ENCODE measurements around the gene HOXA7.

The HOXA7 gene

DNA sequence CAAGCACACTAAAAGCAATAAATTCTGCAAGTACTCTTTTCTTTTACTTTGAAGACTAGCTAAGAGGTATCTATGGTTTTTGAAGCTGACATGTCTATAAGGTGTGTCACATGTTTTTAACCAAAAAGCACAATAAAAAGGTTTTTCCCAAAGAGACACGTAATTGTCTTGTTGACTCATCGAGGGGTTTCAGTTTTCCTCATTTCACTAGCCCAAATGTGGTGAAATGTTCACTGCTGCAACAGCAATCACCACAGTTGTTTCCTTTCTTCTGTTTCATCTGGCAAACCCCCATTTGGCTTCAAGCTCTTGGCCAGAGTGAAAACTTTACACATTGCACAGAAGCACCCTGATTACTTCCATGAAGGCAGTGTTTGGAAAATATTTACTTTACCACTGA is 22.1 kb downstream of the HOXA7 start:
- no peak for DNase-seq (ENCODE audit: low read depth in 2 of 2)

DNA sequence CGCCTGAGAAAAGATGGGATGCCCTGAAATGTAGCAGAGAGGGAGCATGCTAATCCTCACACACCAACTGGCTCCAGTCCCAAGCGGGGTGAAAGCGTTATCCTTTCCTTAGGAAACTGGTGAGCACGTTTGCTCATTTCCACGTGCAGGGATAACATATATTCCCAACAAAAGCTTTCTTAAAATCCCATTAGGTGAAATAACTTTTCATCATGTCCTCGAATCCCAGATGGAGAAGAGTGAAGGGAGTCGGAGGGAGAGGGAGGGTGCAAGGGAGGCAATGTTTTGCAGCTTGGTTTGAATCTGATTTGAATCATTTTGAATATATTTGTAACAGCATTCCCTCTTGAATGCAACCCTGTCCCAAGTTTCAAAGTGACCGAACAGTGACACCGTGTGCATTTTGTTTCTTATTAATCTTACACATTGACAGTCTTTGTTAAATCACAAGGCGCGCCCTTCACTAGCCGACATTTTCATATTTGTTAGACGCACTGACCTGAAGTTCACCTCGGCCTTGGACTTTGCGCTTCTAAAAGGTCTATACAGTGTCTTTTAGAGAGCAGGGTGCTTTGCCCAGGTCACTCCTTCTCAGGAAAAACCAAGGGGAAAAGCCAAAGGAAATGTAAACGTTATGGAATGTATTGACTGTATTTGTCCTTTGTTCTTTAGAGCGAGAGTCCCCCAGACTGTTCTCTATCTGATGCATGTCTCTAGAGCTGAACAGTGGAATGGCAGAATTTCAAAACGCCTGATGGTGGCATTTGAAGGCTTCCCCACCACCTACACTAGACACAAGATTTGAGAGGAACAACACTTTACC is 22.9 kb downstream of the HOXA7 start:
- DNase-seq (ENCODE audit: low read depth in 2 of 2): no peak

DNA sequence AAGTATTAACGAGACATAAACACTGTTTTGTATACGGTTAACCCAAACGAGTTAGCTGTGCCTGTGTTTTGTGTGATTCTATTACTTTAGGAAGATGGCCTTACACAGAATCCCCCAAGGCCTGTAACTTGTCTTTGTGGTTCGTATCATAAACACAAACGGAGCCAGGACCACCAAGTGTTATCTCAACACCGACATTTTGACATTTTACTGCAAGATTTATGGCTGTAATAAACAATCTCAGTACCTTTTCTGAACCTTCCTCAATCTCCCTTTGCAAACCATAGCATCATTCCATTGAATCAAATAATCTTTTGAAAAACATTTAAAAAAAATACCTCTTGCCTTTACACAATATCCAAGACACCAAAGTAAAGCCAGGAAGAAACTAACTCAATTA is 23.5 kb downstream of the HOXA7 start:
- no peak for DNase-seq (ENCODE audit: low read depth in 2 of 2)

DNA sequence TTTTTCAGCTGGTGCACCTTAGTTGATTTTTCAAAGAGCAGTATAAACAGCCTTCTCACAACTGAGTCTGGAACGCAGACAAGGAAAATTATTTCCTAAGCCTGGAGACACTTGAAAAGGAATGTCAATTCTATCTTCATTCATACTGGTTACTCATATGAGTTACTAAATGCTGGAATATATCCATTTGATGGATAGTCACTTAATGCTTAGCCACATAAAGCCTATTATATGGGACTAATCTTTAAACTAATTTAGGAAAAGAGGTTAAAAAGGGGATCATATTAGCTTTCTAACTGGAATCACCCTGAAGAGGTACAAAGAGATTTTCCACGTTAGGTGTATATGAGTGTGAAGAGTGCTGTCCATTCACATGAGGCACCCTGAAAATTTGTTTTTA is 24.3 kb downstream of the HOXA7 start:
- DNase-seq (ENCODE audit: low read depth in 2 of 2): no peak

DNA sequence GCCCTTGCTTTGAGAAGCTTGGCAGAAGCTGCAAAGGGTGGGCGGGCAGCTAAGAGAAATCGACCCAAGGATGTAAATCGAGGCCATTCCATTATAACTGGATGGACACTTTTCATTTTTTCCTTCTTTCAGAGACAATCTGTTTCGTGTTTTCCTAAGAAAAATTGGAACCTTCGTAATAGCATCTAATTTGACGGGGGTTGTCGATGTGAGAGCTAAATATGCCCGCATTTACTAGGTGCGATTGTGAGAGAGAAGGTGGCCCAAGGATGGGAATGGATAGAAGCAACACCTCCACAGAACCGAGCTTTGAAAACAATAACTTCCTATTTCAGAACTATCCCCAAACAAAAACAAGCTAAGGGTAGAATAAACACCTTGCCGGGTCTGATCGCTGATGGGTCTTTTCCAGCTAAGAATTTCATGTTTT is 25.1 kb downstream of the HOXA7 start:
- no peak for DNase-seq (ENCODE audit: low read depth in 2 of 2)

DNA sequence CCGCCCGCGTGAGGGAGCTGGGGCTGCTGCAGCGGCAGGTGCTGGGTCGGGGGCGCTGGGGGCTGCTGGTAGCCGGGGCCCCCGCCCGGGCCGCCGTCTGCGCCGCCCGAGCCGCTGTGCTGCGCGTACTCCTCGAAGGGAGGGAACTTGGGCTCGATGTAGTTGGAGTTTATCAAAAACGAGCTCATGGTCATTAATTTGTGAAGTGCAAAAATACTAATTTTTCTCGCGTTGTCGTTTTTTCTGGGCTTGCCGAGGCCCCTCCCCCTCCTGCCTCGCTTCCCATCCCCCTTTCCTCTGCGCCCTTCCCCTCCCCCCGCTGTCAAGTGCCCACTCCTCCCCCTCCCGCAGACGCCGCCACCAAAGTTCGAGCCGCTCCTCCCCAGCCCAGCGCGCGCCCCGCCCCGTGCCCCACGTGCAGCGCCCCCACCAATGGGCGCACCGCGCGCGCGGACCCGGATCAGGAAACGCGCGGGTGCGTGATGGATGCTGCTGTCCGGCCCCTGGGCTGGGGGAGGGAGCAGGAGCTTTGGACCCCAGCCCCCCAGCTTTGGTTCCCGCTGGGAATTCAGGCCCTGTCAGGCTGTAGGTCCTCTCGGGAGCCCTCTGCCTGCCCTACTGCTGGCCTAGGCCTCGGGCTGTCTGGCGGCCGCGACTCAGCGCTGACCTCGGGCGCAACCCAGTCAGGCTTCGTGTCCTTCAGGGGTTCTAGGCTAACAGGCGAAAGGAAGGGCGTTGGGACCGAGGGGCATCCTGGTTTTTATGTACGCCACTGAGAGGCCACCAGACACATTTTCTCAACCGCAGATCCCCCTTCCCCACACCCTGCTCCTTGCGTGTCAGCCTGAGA is 25.7 kb downstream of the HOXA7 start, which contains the start of gene HOXA4:
HOXA4 (minus strand) TSS at position 218 of the 850 bp plus-strand sequence; CDS start at position 194, 24 bp downstream.
- peak; percentile 57 to 70 for DNase-seq (ENCODE audit: low read depth in 2 of 2)

DNA sequence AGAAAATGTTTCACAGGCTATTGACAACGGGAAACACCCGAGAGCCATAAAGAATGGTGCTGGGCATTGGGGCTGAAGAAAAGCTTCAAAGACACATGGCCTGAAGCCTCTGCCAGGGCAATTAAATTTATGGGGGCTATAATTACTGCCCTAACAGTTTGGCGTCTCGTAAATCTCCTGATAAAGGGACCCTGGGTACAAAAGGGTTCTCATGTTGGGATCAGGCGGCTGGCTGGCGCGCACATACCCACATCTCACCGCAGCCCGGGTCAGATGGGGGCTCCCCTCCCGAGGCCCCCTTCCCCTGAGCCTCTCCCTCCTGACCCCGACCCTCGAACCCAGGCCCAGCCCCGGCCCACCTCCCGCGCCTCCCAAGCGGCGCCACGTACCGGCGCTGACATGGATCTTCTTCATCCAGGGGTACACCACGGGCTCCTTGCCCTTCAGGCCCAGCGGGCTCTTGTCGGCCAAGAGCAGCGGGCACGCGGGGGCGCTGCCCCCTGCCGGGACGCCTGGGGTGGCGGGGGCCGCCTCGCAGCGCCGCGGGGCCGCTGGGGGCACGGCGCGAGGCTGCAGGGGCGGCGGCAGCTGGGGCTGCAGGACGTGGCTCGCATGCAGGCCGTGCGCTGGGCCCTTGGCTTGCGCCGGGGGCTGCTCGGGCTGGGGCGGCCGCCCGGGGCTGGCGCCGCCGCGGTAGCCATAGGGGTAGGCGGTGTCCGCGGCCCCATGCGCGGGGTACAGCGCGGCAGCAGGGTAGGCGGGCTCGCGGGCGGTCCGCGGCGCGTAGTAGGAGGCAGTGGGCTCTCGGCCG is 26.5 kb downstream of the HOXA7 start:
- DNase-seq (ENCODE audit: low read depth in 2 of 2): no peak

DNA sequence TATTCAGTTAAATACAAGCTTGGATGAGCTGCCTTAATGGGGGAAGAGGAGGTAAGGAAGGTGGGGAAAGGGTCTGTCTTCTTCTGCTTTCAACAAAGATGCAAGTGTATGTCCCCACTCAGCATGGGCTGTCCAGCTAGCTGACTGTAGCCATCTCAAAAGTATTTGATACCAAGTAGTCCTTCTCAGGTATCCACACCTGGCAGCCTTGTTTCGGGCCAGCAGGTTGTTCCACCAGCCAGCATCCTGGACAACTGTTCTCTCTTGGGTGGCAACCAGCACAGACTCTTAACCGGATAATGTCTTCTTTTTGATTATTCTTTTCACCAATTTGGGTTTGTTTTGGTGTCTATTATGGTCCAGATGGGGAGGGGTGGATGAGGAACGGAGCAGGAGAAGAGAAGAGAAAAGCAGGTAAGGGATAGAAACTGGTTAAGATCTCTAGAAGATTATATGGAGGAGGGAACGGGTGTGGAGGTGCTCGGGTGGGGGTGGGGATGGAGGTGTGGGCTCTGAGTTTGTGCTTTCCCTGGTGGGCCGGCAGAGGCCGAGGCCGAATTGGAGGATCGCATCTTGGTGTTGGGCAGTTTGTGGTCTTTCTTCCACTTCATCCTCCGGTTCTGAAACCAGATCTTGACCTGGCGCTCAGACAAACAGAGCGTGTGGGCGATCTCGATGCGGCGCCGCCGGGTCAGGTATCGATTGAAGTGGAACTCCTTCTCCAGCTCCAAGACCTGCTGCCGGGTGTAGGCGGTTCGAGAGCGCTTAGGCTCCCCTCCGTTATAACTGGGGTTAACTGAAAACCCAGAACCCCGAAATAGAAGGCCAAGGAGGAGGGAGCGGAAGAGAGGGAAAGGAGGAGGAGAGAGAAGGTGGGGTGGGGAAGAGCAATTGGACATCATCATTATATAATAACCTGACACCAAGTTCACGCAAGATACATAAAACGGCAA is 27.4 kb downstream of the HOXA7 start:
- DNase-seq (ENCODE audit: low read depth in 2 of 2): no peak

DNA sequence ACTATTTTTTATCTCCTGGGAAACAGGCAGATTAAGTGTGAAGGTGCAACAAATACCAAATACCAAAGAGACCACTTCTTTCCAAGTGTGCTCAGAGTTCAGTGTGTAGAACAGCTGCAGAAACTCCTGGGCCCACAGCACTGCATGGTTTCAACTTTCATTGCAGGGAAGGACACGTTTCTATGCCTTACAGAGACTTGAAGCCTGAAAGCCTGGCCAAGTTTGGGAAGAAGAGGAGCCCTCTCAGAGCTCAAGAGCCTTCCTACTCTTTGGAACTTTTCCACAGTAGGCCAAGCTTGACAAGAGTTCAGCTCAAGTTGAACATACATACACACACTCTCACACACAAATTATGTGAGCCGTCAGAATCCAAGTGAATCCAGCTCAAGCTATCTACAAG is 28.4 kb downstream of the HOXA7 start:
- DNase-seq (ENCODE audit: low read depth in 2 of 2): no peak

DNA sequence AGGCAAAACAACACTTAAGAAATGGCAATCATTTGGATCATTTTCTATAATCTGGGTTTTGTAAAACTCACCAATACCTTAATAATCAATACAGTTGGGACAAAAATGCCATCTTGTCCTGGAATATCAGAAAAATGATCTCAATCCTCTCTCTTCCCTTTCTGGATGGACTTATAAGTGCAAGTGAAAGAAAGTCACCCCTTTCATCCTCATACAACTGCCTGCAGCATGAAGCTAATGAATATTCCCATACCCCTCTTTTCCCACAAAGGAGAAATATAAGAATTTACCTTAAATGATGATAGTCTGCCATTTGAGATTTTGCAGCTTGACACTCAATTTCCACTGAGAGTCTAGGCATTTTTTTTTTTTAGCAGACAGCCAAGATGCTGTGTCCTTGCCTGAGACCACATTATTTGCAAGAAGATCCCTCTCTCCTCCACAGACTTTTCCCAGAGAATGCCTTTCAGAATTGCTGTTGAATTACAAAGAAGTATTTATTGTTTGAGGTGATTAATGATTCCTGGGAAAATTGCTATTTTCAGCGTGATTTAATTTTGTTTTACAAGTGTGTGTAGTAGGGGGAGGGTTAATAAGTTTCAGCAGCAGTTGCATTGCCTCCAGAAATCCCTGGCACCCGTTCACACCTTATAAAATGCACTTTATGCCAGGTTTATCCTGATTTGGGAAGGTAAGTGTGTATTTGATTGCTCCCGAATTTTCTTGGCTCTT is 29.7 kb downstream of the HOXA7 start:
- DNase-seq (ENCODE audit: low read depth in 2 of 2): no peak

DNA sequence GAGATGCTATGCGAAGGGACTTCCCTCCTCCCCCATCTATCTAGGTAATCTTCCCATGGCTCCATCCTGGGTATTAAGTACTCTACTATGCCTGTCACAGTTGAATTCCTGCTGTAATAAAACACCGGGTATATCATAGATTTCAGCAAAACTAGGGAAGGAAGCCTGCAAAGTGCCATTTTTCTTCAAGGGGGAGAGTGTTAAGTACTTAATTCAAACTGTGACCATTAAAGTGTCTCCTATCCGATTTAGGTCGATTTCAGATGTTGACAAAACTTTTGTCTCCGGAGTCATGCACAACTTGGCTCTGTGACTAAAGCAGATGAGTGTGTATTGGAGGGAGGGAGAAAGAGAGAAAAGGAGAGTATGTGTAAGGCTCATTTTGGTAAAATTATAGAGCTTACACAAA is 30.5 kb downstream of the HOXA7 start:
- no peak for DNase-seq (ENCODE audit: low read depth in 2 of 2)

DNA sequence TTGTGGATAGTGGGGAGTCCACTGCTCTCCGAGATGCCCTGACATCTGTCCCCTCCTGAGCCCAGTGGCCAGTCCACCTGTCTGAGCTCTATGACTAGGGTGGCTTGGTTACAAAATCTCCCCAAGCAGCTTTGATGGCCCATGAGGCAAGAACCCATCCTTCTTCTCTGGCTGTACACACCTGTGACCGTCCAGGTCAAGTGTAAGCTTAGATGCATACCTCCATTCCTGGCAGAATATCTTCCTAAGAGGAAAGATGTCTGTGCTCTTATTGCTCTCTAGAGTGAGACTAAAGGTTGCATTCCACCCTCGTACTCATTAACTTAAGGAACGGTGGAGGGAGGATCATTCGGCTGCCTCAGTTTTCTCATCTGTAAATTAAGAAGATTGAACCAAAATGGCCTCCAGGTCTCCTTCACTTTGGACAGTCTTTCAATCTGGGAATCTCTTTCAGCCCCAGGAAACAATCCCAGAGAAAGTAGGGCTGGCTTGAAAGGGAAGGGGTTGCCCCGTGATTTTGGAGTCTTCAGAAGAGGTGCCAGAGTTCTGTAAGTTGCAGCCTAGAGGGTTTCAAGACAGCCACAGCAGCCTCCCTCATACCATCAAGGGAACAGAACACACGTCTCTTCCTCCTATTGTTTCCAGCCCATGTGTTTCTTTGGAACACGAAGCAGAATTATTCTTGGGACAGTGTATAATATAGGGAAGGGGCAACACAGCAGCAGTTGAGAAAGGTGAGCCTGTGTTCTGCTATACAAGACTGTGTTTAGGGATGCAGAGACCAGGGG is 31.4 kb downstream of the HOXA7 start:
- DNase-seq (ENCODE audit: low read depth in 2 of 2): no peak

DNA sequence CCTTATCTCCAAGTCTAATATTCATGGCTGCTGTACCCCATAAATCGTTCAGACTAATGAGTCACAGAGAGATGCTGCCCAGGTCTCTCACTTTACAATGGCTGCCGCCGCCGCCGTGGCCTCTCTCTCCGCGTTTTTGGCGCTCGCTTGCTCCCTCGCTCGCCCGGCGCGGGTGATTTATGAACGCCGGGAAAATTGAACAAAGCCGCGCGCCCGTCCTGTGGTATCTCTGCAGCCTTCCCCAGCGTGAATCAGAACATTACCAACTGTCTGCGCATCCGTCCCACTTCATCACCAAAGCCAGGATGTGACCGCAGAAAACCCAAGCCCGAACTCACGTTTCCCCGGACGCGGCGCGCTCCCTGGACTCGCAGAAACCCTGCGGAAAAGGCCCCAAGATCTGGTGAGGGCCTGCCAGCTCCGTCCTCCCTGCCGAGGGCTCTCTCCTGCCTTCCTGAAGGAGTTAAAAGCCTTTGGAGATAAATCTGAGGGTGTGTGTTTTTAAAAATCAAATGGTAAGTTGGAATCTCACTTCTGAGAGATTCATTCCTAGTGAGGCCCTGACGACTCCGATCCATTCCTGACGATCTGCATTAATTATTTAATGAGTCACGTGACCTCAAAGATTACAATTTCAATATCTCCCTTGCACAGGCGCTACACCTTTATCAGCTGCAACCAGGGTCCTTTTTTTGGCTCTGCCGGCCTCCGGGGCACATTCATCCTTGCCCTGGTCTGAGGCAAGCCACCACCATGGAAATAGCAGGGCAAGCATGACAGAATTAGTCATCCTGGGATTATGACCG is 32.2 kb downstream of the HOXA7 start:
- no peak for DNase-seq (ENCODE audit: low read depth in 2 of 2)

DNA sequence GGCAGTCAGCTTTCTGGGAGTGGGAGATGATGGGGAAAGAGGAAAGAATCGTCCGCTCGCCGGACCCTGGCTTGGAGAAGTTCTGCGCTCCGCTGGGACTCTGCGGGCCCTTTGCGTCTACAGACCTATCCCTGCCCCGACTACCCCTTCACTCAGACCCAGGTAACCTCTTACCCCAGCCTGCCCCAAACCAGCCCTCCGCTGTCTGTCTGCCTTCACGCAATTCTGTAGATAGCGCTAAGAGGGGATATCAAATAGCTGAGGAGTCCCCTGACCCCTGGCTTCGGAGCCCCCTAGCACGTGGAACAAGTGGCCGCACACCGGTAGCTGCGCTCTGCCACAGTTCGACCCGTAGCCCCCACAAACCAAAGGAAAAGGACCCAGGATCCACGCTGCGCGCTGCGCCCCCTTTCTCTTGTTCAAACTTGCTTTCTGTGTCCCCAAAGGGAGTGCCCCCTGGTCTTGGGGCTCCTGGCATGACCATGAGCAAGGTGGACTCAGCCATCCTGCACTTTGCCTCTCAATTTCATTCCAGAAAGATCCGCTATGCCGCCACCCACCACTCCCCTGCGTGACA is 32.9 kb downstream of the HOXA7 start:
- DNase-seq (ENCODE audit: low read depth in 2 of 2): no peak

DNA sequence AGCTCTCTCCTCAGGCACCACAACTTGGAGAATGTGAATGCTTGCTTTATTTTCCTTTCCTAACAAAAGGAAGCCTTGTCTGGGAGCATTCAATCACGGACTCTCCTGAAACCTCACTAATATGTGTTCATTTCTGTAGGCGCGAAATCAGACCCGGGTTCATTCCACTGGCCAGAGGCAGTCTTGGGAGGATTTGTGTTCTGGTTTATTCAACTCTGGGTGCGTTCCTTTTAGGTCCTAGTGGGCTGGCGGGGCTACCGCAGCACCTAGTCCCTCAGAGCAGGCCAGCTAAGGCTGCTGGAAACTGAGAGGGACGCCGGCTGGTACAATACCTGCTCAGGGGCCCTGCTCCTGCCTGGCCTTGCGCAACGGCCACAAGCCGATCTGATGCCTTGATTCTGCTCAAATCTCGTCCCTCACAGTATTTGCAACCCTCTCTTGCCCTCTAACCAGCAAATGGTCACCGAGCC is 33.4 kb downstream of the HOXA7 start:
- no peak for DNase-seq (ENCODE audit: low read depth in 2 of 2)

DNA sequence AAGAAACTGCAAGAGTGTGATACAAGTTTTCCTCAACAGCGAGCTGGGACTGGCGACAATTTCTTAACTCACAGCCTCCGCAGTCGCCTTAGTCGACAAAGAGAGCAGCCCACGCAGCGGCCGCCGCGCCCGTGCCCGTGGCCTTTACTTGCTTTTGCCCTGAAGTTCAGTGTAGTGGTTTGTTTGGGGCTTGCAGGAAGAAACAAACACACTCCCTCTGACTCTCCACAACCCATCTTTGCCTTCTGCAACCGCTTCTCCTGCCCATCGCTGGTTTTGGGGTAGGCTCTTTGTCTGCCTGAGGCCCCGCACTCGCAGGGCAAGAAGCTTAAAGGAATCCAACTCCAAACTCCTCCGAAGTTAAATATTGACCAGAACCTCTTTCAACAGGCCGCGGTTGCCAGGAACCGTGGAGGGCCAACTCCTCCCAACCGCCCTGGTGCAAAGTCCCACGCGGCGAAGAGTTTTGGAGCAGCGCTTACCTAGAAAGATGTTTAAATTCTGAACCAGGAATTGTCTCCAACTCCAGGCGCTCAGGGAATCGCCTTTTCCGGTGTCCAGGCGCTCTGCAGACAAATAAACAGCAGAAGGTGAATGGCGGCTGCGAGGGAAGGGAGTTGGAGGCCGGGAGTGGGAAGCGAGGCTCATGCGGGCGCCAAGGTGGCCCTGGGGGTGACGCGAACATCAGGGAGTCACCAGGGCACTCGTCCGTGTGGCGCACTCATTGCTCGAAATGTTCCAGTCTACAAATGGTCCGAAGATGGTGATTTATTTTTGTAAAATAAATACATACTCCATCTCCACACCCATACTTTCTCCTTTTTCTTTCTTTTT is 34.2 kb downstream of the HOXA7 start:
- no peak for DNase-seq (ENCODE audit: low read depth in 2 of 2)

DNA sequence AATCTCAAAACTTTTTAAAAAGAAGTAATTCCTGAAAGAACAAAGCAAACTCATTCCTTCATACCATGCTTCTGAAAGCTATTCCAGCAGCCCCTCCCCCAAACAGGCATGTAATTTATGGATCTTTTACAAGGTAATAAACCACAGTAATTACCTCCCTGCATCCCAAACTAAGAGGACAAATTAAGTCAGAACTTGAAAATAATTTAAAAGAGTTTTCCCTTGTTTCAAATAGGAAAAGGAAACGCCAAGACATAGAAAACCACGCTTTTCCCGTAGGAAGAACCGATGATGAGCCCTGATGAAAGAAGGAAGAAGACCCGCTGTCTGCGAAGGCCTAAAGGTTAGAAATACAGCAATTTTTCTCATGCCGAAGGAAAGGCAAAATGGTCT is 34.8 kb downstream of the HOXA7 start:
- no peak for DNase-seq (ENCODE audit: low read depth in 2 of 2)

Data from stimulated activated CD4-positive, alpha-beta T cell treated with anti-CD3 and anti-CD28 coated beads, Interleukin-4, amount 100 ng/mL, for 48 hours (primary cell).